ENCODE results near the gene GALNT14. TPM values are rescaled to one million over a fixed set of nuclear protein-coding genes. Genes with fewer than 3 reads are reported as not detected.

Gene GALNT14
- total RNA-seq, 4 donors from 2014 or later = 3.2 to 6.6 (median 4.7) TPM

GRCh38 chr2:31014516-31014915 is 123.7 kb downstream of the GALNT14 start:
- no peaks in the 10 kb centered on the region for H3K4me1 ChIP-seq
- peaks cover 5% of the 10 kb centered on the region for H3K27me3 ChIP-seq
- H3K27ac ChIP-seq = no peak overlapping the region
- DNase-seq (ENCODE audit: low spot score in 2 of 2) = peak in 1 of 2 donors; percentile 7
- no peak for TF ChIP-seq EP300 (IDR thresholded peaks at IDR 0.05)
- no peak for TF ChIP-seq CTCF (IDR thresholded peaks at IDR 0.05)
- TF ChIP-seq POLR2AphosphoS5 (IDR thresholded peaks at IDR 0.05) = no peak
- no peak for TF ChIP-seq POLR2A (IDR thresholded peaks at IDR 0.05)
- WGBS = 86% methylated on average over 4 of the region's 4 CpGs
- no peak overlapping the region for H3K4me3 ChIP-seq
- no peaks in the 10 kb centered on the region for H3K9me3 ChIP-seq
- no peaks in the 10 kb centered on the region for H3K36me3 ChIP-seq

- WGBS = 80% methylated on average over 8 of the region's 8 CpGs
- Histone ChIP-seq H3K4me3 (no peak overlapping the region), H3K27ac (no peak overlapping the region), H3K27me3 (peaks cover 5% of the 10 kb centered on the region), H3K9me3 (no peaks in the 10 kb centered on the region), H3K36me3 (no peaks in the 10 kb centered on the region), H3K4me1 (no peaks in the 10 kb centered on the region)
- TF ChIP-seq POLR2AphosphoS5 (IDR thresholded peaks at IDR 0.05) = no peak
- no peak for TF ChIP-seq CTCF (IDR thresholded peaks at IDR 0.05)
- TF ChIP-seq POLR2A (IDR thresholded peaks at IDR 0.05) = no peak
- TF ChIP-seq EP300 (IDR thresholded peaks at IDR 0.05) = no peak
- peak in 1 of 2 donors; percentile 18 for DNase-seq (ENCODE audit: low spot score in 2 of 2)
These were observed 124.9 kb downstream of the GALNT14 start for GRCh38 chr2:31013301-31013700.

- TF ChIP-seq POLR2AphosphoS5 (IDR thresholded peaks at IDR 0.05) (no peak), CTCF (IDR thresholded peaks at IDR 0.05) (no peak), POLR2A (IDR thresholded peaks at IDR 0.05) (no peak), EP300 (IDR thresholded peaks at IDR 0.05) (no peak)
These were observed 125.8 kb downstream of the GALNT14 start for GRCh38 chr2:31012406-31012805.

GRCh38 chr2:31011587-31011986 is 126.7 kb downstream of the GALNT14 start:
- H3K36me3 ChIP-seq = no peaks in the 10 kb centered on the region
- no peaks in the 10 kb centered on the region for H3K9me3 ChIP-seq
- H3K4me1 ChIP-seq = no peaks in the 10 kb centered on the region
- 86% methylated on average over 3 of the region's 6 CpGs for WGBS
- no peak overlapping the region for H3K27ac ChIP-seq
- no peak for DNase-seq (ENCODE audit: low spot score in 2 of 2)
- peaks cover 5% of the 10 kb centered on the region for H3K27me3 ChIP-seq
- H3K4me3 ChIP-seq = no peak overlapping the region
- no peak for TF ChIP-seq CTCF (IDR thresholded peaks at IDR 0.05)
- no peak for TF ChIP-seq EP300 (IDR thresholded peaks at IDR 0.05)
- no peak for TF ChIP-seq POLR2AphosphoS5 (IDR thresholded peaks at IDR 0.05)
- TF ChIP-seq POLR2A (IDR thresholded peaks at IDR 0.05) = no peak

More at GRCh38 chr2:31012406-31012805, 125.8 kb downstream of the GALNT14 start:
- no peak overlapping the region for H3K27ac ChIP-seq
- peak in 1 of 2 donors; percentile 8 for DNase-seq (ENCODE audit: low spot score in 2 of 2)
- H3K27me3 ChIP-seq = peaks cover 5% of the 10 kb centered on the region
- no peaks in the 10 kb centered on the region for H3K4me1 ChIP-seq
- H3K36me3 ChIP-seq = no peaks in the 10 kb centered on the region
- H3K9me3 ChIP-seq = no peaks in the 10 kb centered on the region
- H3K4me3 ChIP-seq = no peak overlapping the region
- 90% methylated on average over 1 of the region's 1 CpG for WGBS

GRCh38 chr2:31008561-31009114 is 129.6 kb downstream of the GALNT14 start:
- Histone ChIP-seq H3K36me3 (no peaks in the 10 kb centered on the region), H3K9me3 (no peaks in the 10 kb centered on the region), H3K4me1 (no peaks in the 10 kb centered on the region), H3K27me3 (peaks cover 5% of the 10 kb centered on the region), H3K4me3 (no peak overlapping the region), H3K27ac (no peak overlapping the region)
- WGBS = 46% methylated on average over 12 of the region's 12 CpGs
- TF ChIP-seq POLR2A (IDR thresholded peaks at IDR 0.05) (no peak), CTCF (IDR thresholded peaks at IDR 0.05) (no peak)
- DNase-seq (ENCODE audit: low spot score in 2 of 2) = no peak

Data from suprapubic skin (tissue), 4 donors.